IMR-90 (cell line): ENCODE results near the gene MUC7.

ENCODE experiments used
- MAZ ChIP-seq: IDR thresholded peaks from 2 replicates; pipeline ENCODE4 v1.6.1; 2012; ENCODE audit warnings: low read depth, mild to moderate bottlenecking, low read length, improper control_type of control experiment, moderate library complexity, borderline replicate concordance
- TF ChIP-seq, protein P1 (sequence below): conservative IDR thresholded peaks from 2 replicates; pipeline ENCODE4 v1.5.1; 2012; ENCODE audit warnings: mild to moderate bottlenecking, low read depth, low read length, improper control_type of control experiment

DNA sequence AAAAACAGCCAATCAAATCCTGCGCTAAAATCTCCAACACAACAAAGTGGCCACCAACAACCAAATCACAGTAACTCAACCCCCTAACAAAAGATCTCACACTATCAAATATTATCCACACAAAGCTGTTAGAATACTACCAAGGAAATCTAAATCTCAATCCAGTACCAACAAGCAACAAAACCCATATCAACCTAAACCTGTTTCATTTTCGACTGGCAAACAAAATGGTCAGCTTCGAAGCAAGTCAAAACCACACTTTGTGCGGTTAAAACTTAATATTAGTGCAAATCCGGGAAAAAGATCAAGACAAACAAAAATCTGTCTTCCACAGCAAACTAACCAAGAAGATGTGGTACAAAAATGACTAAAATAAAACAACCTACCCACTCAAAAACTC is 28.7 kb upstream of the MUC7 start:
- TF ChIP-seq, protein P1, sequence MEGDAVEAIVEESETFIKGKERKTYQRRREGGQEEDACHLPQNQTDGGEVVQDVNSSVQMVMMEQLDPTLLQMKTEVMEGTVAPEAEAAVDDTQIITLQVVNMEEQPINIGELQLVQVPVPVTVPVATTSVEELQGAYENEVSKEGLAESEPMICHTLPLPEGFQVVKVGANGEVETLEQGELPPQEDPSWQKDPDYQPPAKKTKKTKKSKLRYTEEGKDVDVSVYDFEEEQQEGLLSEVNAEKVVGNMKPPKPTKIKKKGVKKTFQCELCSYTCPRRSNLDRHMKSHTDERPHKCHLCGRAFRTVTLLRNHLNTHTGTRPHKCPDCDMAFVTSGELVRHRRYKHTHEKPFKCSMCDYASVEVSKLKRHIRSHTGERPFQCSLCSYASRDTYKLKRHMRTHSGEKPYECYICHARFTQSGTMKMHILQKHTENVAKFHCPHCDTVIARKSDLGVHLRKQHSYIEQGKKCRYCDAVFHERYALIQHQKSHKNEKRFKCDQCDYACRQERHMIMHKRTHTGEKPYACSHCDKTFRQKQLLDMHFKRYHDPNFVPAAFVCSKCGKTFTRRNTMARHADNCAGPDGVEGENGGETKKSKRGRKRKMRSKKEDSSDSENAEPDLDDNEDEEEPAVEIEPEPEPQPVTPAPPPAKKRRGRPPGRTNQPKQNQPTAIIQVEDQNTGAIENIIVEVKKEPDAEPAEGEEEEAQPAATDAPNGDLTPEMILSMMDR: no peak
- TF ChIP-seq MAZ: no peak
